Measurements from ENCODE around the gene ERC2. TPM values are rescaled to one million over a fixed set of nuclear protein-coding genes. Genes with fewer than 3 reads are reported as not detected.

Gene ERC2
- total and polyA plus RNA-seq, 2 of the 8 experiments (the other 6 are each of a cell fraction or from before 2014, with no cell fraction given) = 16.4 to 22.8 TPM

- TF ChIP-seq GABPA (IDR thresholded peaks at IDR 0.05; ENCODE audit: borderline replicate concordance, insufficient read depth, low read length) (no peak), SP2 (IDR thresholded peaks at IDR 0.05; ENCODE audit: low read length) (no peak), BACH1 (IDR thresholded peaks at IDR 0.05; ENCODE audit: low read length) (no peak), HDAC2 (IDR thresholded peaks at IDR 0.05; ENCODE audit: borderline replicate concordance in 1 of 2, low read depth in 2 of 2, low read length in 2 of 2) (no peak), TEAD4 (IDR thresholded peaks at IDR 0.05; ENCODE audit: low read depth, low read length) (no peak), CREB1 (IDR thresholded peaks at IDR 0.05) (no peak), KDM1A (IDR thresholded peaks at IDR 0.05; ENCODE audit: borderline replicate concordance, low read length) (no peak)
These were observed 943.6 kb downstream of the ERC2 start (continued) for GRCh38 chr3:55524565-55525244.

All from H1 (cell line).